ENCODE results near the gene ZNF791.
"Not testable (repeated sequence)": the region's sequence is repeated elsewhere in the genome, so short reads cannot be mapped to it uniquely, and the experiment has no call there.

ZNF791 gene

GRCh38 chr19:12610540-12611360, at the start of gene ZNF791, which contains the start of gene ZNF490:
TSS of gene ZNF791 (plus strand) at chr19:12610920. CDS start at chr19:12611080, 160 bp downstream.
TSS of gene ZNF490 (minus strand) at chr19:12610813. CDS start at chr19:12610680, 133 bp downstream.
- peak; percentile 97 for DNase-seq (ENCODE audit: low spot score)

- DNase-seq (ENCODE audit: low spot score): peak; percentile 89
Observed at GRCh38 chr19:12564016-12564664, 46.6 kb upstream of the ZNF791 start.

- not testable (repeated sequence) for DNase-seq (ENCODE audit: low spot score)
Observed at GRCh38 chr19:12566380-12566779, 44.3 kb upstream of the ZNF791 start.

- DNase-seq (ENCODE audit: low spot score): no peak
Observed at GRCh38 chr19:12567951-12568350, 42.8 kb upstream of the ZNF791 start.

- no peak for DNase-seq (ENCODE audit: low spot score)
Observed at GRCh38 chr19:12574036-12574435, 36.7 kb upstream of the ZNF791 start.

GRCh38 chr19:12578641-12579040, 32.1 kb upstream of the ZNF791 start:
- DNase-seq (ENCODE audit: low spot score): no peak

GRCh38 chr19:12580180-12580694, 30.5 kb upstream of the ZNF791 start:
- peak; percentile 32 for DNase-seq (ENCODE audit: low spot score)

- DNase-seq (ENCODE audit: low spot score): no peak
Observed at GRCh38 chr19:12581100-12581499, 29.6 kb upstream of the ZNF791 start.

GRCh38 chr19:12596485-12596884, 14.2 kb upstream of the ZNF791 start:
- DNase-seq (ENCODE audit: low spot score): no peak

GRCh38 chr19:12596927-12597548, 13.7 kb upstream of the ZNF791 start:
- DNase-seq (ENCODE audit: low spot score): no peak

- no peak for DNase-seq (ENCODE audit: low spot score)
Observed at GRCh38 chr19:12597594-12597993, 13.1 kb upstream of the ZNF791 start.

GRCh38 chr19:12603714-12604113, 7.0 kb upstream of the ZNF791 start:
- peak; percentile 56 for DNase-seq (ENCODE audit: low spot score)

- DNase-seq (ENCODE audit: low spot score): no peak
Observed at GRCh38 chr19:12606796-12607195, 3.9 kb upstream of the ZNF791 start.

- no peak for DNase-seq (ENCODE audit: low spot score)
Observed at GRCh38 chr19:12607631-12608030, 3.1 kb upstream of the ZNF791 start.

GRCh38 chr19:12611361-12611699, 610 bp downstream of the ZNF791 start:
- DNase-seq (ENCODE audit: low spot score): peak; percentile 66

GRCh38 chr19:12617646-12618045, 6.9 kb downstream of the ZNF791 start:
- DNase-seq (ENCODE audit: low spot score): no peak

GRCh38 chr19:12621253-12622024, 10.7 kb downstream of the ZNF791 start:
- not testable (repeated sequence) for DNase-seq (ENCODE audit: low spot score)

GRCh38 chr19:12623361-12624031, 12.8 kb downstream of the ZNF791 start:
- no peak for DNase-seq (ENCODE audit: low spot score)

GRCh38 chr19:12626958-12627357, 16.2 kb downstream of the ZNF791 start:
- DNase-seq (ENCODE audit: low spot score): no peak

- no peak for DNase-seq (ENCODE audit: low spot score)
Observed at GRCh38 chr19:12628040-12629022, 17.6 kb downstream of the ZNF791 start.
